Psoas muscle (tissue), 8 donors: Measurements from ENCODE around the gene SLC5A10. TPM values are rescaled to one million over a fixed set of nuclear protein-coding genes. Genes with fewer than 3 reads are reported as not detected.

ENCODE experiments used
- ATAC-seq, 4 donors: fragments of 200-7000 bp; cut with Tn5 transposase; one replicate each; pipeline ENCODE4 v1.9.1; 2020; ENCODE audit warnings: moderate library complexity in 3 of 4, mild to moderate bottlenecking in 2 of 4
- DNase-seq, 2 donors: peaks; one replicate each; pipeline ENCODE4 v3.0.0-alpha.2; 2020
- H3K27ac ChIP-seq: fragments of 200-600 bp; one replicate; pipeline ENCODE4 v1.8.0; 2022
- H3K27me3 ChIP-seq, 3 donors: fragments of 200-600 bp in 1 of 3; one replicate each; pipeline versions ENCODE4 v1.6.1 to v1.8.0; 2013 to 2022; ENCODE audit warnings: low read length in 2 of 3, mild to moderate bottlenecking in 2 of 3, moderate library complexity in 1 of 3; ENCODE audit not compliant: insufficient read depth in 3 of 3
- H3K36me3 ChIP-seq, 2 donors: fragments of 200-600 bp in 1 of 2; one replicate each; pipeline versions ENCODE4 v1.6.1 to v1.8.0; 2013 to 2022; ENCODE audit warnings: low read depth in 1 of 2, mild to moderate bottlenecking in 1 of 2, moderate library complexity in 1 of 2; ENCODE audit not compliant: insufficient read depth in 1 of 2
- H3K4me1 ChIP-seq: fragments of 200-600 bp; one replicate; pipeline ENCODE4 v1.8.0; 2022
- H3K4me3 ChIP-seq: fragments of 200-600 bp; one replicate; pipeline ENCODE4 v1.8.0; 2022; ENCODE audit warnings: mild to moderate bottlenecking
- H3K9me3 ChIP-seq: fragments of 200-600 bp; one replicate; pipeline ENCODE4 v1.8.0; 2022
- CTCF ChIP-seq: fragments of 200-600 bp; IDR thresholded peaks from one replicate; pipeline ENCODE4 v1.8.0; 2022; ENCODE audit warnings: antibody characterized with exemption
- WGBS, 3 donors: extraction: QIAGEN DNeasy Blood & Tissue Kit; methylation state at CpG; one replicate each; pipeline versions ENCODE4 v1.1.6 to v1.1.7; 2013; 5-methylcytosine and 5-hydroxymethylcytosine counted together
- intact Hi-C, 2 donors: fragments of 100-400 bp; cut with DNase I; formaldehyde crosslinking; loops; one replicate each; pipeline versions ENCODE4 v1.11.0 to v1.14.2; 2022
- polyA plus RNA-seq, 3 donors: library from polyadenylated mRNA; stranded (reverse); fragments of 200-250 nt; gene quantifications; one replicate each; pipeline ENCODE4 v1.2.3, GENCODE V29; 2013
- total RNA-seq, 4 donors: library from RNA; stranded (reverse); fragmentation: NEBNext Ultra II Directional in 2 of 4; extraction: Animal tissue kit (Norgen Biotek cat#: 25700) in 2 of 4; gene quantifications; one replicate each; pipeline versions ENCODE4 v1.2.1 to v1.2.4, GENCODE V29; 2021 to 2023
- donor health status: healthy with polysubstance abuse.
- donor health status: DM: no; HTN: no; CAD: no; lungs with moderate emphysema.
- donor health status: Bipolar disorder and iron deficiency.
- donor health status: healthy.
- donor health status: DM: yes; HTN: yes; CAD: no.
- donor health status: DM: no; HTN: no; CAD: no.
- donor health status: DM: no; HTN: no; CAD: no.
- donor health status: DM: yes; HTN: yes; CAD: no.

SLC5A10 gene
- total and polyA plus RNA-seq, 7 donors: 0.03 TPM; not detected in 6

- ATAC-seq: no peak
- DNase-seq: no peak
- TF ChIP-seq CTCF: no peak
- peaks cover 3 to 56% of the 10 kb centered on the region in 2 donors for H3K36me3 ChIP-seq
- no peaks in the 10 kb centered on the region for H3K9me3 ChIP-seq
- no peaks in the 10 kb centered on the region for H3K4me1 ChIP-seq
- no peak overlapping the region for H3K27ac ChIP-seq
- no peaks in the 10 kb centered on the region for H3K27me3 ChIP-seq
- intact Hi-C loops: no loop called here
- H3K4me3 ChIP-seq: no peak overlapping the region
- 91 to 96% (median 94%) methylated on average over 6 of the region's 6 CpGs for WGBS, 3 donors
Observed at GRCh38 chr17:18910881-18911280, 41.1 kb upstream of the SLC5A10 start.

- Histone ChIP-seq H3K27me3 (no peaks in the 10 kb centered on the region), H3K9me3 (no peaks in the 10 kb centered on the region), H3K4me3 (no peak overlapping the region), H3K27ac (no peak overlapping the region), H3K4me1 (peaks cover 7% of the 10 kb centered on the region), H3K36me3 (peaks cover 3 to 38% of the 10 kb centered on the region in 2 donors)
- no peak for DNase-seq
- intact Hi-C loops: no loop called here
- 76 to 79% (median 76%) methylated on average over 5 of the region's 5 CpGs for WGBS, 3 donors
- TF ChIP-seq CTCF: no peak
- no peak for ATAC-seq
Observed at GRCh38 chr17:18916816-18917500, 35.0 kb upstream of the SLC5A10 start.

- 90 to 96% (median 92%) methylated on average over 11 of the region's 11 CpGs for WGBS, 3 donors
- TF ChIP-seq CTCF: no peak
- H3K27ac ChIP-seq: no peak overlapping the region
- no peaks in the 10 kb centered on the region for H3K9me3 ChIP-seq
- H3K4me3 ChIP-seq: no peak overlapping the region
- peaks cover 10% of the 10 kb centered on the region for H3K4me1 ChIP-seq
- intact Hi-C loops: no loop called here
- ATAC-seq: no peak
- peaks cover 3 to 32% of the 10 kb centered on the region in 2 donors for H3K36me3 ChIP-seq
- DNase-seq: no peak
- no peaks in the 10 kb centered on the region for H3K27me3 ChIP-seq
Observed at GRCh38 chr17:18917506-18918032, 34.4 kb upstream of the SLC5A10 start.

GRCh38 chr17:18919963-18920362, 32.0 kb upstream of the SLC5A10 start:
- DNase-seq (no peak), ATAC-seq (no peak)
- Histone ChIP-seq H3K27me3 (no peaks in the 10 kb centered on the region), H3K27ac (no peak overlapping the region), H3K4me1 (peaks cover 10% of the 10 kb centered on the region), H3K4me3 (no peak overlapping the region), H3K9me3 (no peaks in the 10 kb centered on the region), H3K36me3 (peaks cover 0 to 22% of the 10 kb centered on the region in 2 donors)
- intact Hi-C loops: no loop called here
- 49 to 73% (median 64%) methylated on average over 6 of the region's 6 CpGs for WGBS, 3 donors
- TF ChIP-seq CTCF: no peak
